HG03095 (cell line): ENCODE results near the gene SOD2.
"Not testable (repeated sequence)": the region's sequence is repeated elsewhere in the genome, so short reads cannot be mapped to it uniquely, and the experiment has no call there.

ENCODE experiments used
- ATAC-seq: cut with Tn5 transposase; IDR thresholded peaks from one replicate; pipeline ENCODE4 v1.9.1; 2021; ENCODE audit warnings: moderate library complexity; ENCODE audit not compliant: unreplicated experiment

SOD2 gene

GRCh38 chr6:159693128-159693893 lies at the start of gene SOD2:
SOD2 (minus strand) TSS chr6:159693241; CDS start chr6:159693167, 74 bp downstream.
- peak; percentile 72 for ATAC-seq

GRCh38 chr6:159742165-159742564 lies 49.1 kb upstream of the SOD2 start:
- no peak for ATAC-seq

GRCh38 chr6:159739341-159739740 lies 46.3 kb upstream of the SOD2 start:
- no peak for ATAC-seq

GRCh38 chr6:159736908-159737307 lies 43.9 kb upstream of the SOD2 start:
- no peak for ATAC-seq

GRCh38 chr6:159733395-159733794 lies 40.4 kb upstream of the SOD2 start:
- not testable (repeated sequence) for ATAC-seq

- not testable (repeated sequence) for ATAC-seq
Observed at GRCh38 chr6:159732550-159732949, 39.5 kb upstream of the SOD2 start.

- ATAC-seq = no peak
Observed at GRCh38 chr6:159730332-159730676, 37.3 kb upstream of the SOD2 start.

- ATAC-seq = peak; percentile 19
Observed at GRCh38 chr6:159729598-159730331, 36.7 kb upstream of the SOD2 start.

GRCh38 chr6:159728531-159728964 lies 35.5 kb upstream of the SOD2 start:
- no peak for ATAC-seq

GRCh38 chr6:159727717-159728445 lies 34.8 kb upstream of the SOD2 start:
- peak; percentile 26 for ATAC-seq

- peak; percentile 67 for ATAC-seq
Observed at GRCh38 chr6:159726918-159727716, 34.1 kb upstream of the SOD2 start, which contains the start of gene WTAP. WTAP (plus strand) TSS chr6:159727506; CDS start chr6:159736266, 8,760 bp downstream.

GRCh38 chr6:159726255-159726917 lies 33.3 kb upstream of the SOD2 start:
- ATAC-seq = peak; percentile 17

GRCh38 chr6:159725208-159725607 lies 32.2 kb upstream of the SOD2 start:
- not testable (repeated sequence) for ATAC-seq

GRCh38 chr6:159724778-159725177 lies 31.7 kb upstream of the SOD2 start:
- ATAC-seq = no peak

- ATAC-seq = no peak
Observed at GRCh38 chr6:159723259-159723658, 30.2 kb upstream of the SOD2 start.

GRCh38 chr6:159722655-159723054 lies 29.6 kb upstream of the SOD2 start:
- no peak for ATAC-seq

GRCh38 chr6:159721981-159722380 lies 28.9 kb upstream of the SOD2 start:
- ATAC-seq = not testable (repeated sequence)

GRCh38 chr6:159720708-159721107 lies 27.7 kb upstream of the SOD2 start:
- ATAC-seq = no peak

GRCh38 chr6:159719287-159719686 lies 26.2 kb upstream of the SOD2 start:
- no peak for ATAC-seq

GRCh38 chr6:159718634-159719033 lies 25.6 kb upstream of the SOD2 start:
- ATAC-seq = no peak
